HL-60 (cell line): ENCODE results near the gene CCDC66.
"Not testable (repeated sequence)": the region's sequence is repeated elsewhere in the genome, so short reads cannot be mapped to it uniquely, and the experiment has no call there.

Experiments
- GABPA ChIP-seq: IDR thresholded peaks from 2 replicates; pipeline ENCODE4 v1.6.1; 2012; ENCODE audit warnings: low read depth
- POLR2AphosphoS5 ChIP-seq: IDR thresholded peaks from 2 replicates; pipeline ENCODE4 v1.6.1; 2012; ENCODE audit warnings: low read depth
- REST ChIP-seq: IDR thresholded peaks from 2 replicates; pipeline ENCODE4 v1.6.1; 2012; ENCODE audit warnings: low read depth; ENCODE audit not compliant: insufficient replicate concordance
- SPI1 ChIP-seq: IDR thresholded peaks from 2 replicates; pipeline ENCODE4 v1.6.1; 2012; ENCODE audit warnings: low read depth, mild to moderate bottlenecking, borderline replicate concordance
- TF ChIP-seq, protein P1 (sequence below): IDR thresholded peaks from one replicate; pipeline ENCODE4 v1.5.1; 2011; ENCODE audit warnings: low read length, control low read depth, inconsistent platforms; ENCODE audit not compliant: insufficient read depth

- not testable (repeated sequence) for TF ChIP-seq POLR2AphosphoS5, GABPA, REST, SPI1
- TF ChIP-seq, protein P1, sequence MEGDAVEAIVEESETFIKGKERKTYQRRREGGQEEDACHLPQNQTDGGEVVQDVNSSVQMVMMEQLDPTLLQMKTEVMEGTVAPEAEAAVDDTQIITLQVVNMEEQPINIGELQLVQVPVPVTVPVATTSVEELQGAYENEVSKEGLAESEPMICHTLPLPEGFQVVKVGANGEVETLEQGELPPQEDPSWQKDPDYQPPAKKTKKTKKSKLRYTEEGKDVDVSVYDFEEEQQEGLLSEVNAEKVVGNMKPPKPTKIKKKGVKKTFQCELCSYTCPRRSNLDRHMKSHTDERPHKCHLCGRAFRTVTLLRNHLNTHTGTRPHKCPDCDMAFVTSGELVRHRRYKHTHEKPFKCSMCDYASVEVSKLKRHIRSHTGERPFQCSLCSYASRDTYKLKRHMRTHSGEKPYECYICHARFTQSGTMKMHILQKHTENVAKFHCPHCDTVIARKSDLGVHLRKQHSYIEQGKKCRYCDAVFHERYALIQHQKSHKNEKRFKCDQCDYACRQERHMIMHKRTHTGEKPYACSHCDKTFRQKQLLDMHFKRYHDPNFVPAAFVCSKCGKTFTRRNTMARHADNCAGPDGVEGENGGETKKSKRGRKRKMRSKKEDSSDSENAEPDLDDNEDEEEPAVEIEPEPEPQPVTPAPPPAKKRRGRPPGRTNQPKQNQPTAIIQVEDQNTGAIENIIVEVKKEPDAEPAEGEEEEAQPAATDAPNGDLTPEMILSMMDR: not testable (repeated sequence)
Observed at GRCh38 chr3:56581941-56582340, 25.0 kb downstream of the CCDC66 start.
